HG02642 (cell line): ENCODE data around the gene HNF1B.
"Not testable (repeated sequence)": the region's sequence is repeated elsewhere in the genome, so short reads cannot be mapped to it uniquely, and the experiment has no call there.

Experiments used
- ATAC-seq: cut with Tn5 transposase; IDR thresholded peaks from one replicate; pipeline ENCODE4 v1.9.1; 2021; ENCODE audit warnings: mild to moderate bottlenecking; ENCODE audit not compliant: unreplicated experiment, poor library complexity

The HNF1B gene

DNA sequence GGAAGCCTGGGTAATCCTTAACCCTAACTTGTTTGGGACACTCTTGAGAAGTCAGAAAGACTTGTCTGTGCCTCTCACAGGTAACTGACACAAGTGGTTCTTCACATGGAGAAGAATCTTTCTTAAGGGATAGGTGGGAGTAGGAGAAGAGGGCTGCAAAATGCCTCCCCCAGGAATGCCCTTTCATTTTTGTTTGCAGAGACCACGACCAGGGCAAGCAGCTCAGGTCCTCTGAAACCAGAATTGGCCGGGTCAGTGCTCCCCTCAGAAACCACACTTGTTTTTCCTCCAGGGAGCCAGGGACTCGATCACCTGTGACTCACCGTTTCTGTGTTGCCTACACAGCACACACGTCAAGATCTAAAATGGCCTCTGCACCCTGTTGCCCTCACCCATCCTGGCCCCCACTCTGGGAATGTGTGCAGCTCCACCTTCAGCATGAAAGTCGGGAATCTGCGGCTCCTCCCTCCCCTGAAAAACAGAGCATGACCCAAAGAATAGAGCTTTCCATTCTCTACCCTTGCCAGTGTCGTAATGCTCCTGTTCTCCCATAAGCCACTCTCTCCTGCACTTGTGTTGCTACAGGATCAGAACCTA lies 36.1 kb downstream of the HNF1B start:
- ATAC-seq = no peak

- ATAC-seq = no peak
Measured at GRCh38 chr17:37708008-37708615, 36.7 kb downstream of the HNF1B start.

- no peak for ATAC-seq
Measured at GRCh38 chr17:37706446-37706845, 38.4 kb downstream of the HNF1B start.

GRCh38 chr17:37702598-37702997 lies 42.3 kb downstream of the HNF1B start:
- no peak for ATAC-seq

DNA sequence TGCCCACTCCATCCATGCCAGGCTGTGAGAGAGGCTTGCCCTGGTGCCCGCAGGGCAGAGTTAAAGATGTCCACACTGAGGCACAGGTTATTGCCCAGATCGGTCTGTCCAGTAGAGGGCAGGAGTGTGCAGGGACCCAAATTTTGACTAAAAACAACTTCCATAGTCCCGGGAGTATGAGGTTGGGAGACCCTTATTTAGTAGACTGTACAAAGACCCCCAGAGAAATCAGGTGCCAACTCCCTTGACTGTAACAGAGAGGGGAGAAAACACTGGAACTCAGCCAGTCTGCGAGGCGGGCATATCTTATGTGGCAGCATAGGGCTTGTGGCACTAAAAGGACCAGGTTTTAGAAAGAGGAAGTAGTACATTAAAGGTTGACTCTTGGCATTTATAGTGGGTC lies 43.4 kb downstream of the HNF1B start:
- no peak for ATAC-seq

GRCh38 chr17:37700881-37701280 lies 44.0 kb downstream of the HNF1B start:
- ATAC-seq = no peak

- no peak for ATAC-seq
Measured at GRCh38 chr17:37699285-37699973, 45.4 kb downstream of the HNF1B start.

DNA sequence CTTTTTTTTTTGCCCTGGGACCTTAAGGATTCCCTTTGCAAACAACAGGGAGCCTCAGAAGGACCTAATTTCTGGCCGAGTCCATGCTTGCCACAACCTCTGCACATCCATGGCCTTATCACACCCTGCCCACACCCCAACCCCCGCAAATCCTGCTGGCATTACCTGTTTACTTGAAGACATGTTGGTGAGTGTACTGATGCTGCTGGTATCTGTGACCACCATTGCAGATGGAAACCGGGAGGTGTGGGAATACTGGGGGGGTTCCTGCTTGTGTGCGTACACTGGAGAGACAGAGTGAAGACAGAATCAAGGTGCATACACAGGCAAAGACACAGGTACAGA lies 46.0 kb downstream of the HNF1B start:
- no peak for ATAC-seq

DNA sequence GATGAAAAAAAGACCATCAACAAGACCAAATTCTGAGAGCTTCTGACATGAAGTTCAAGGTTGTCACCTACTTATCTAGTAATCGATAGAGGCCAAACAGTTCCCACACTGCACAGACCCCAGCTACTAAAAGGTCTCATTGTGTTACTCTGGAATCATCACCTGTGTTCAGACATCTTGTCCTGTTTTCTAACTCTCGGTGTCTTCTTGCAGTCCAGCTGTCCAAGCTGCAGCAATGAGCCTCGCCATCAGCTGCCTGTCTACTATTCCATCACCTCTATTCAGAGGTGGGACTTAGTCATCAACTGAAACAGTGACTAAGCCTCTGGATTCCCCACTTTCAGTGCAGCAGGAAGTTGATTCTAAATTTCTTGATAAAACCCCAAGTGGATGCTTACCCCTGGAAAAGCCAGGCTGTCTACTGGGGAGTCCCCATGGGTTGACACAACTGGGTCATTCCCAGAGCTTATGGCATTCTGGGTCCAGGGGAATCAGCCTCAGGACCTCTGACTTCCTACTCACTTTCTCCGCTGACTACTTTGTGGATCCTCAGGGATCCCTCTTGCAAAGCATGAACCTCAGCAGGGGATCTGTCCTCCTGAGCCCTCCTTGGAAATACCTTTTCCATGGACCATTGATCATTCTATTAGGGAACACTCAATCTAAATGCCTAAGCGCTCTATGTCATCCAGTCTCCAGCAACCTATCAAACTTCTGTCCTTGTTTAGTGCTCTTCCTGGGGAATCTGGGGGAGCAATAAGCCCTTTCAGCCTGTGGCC lies 46.5 kb downstream of the HNF1B start:
- no peak for ATAC-seq

DNA sequence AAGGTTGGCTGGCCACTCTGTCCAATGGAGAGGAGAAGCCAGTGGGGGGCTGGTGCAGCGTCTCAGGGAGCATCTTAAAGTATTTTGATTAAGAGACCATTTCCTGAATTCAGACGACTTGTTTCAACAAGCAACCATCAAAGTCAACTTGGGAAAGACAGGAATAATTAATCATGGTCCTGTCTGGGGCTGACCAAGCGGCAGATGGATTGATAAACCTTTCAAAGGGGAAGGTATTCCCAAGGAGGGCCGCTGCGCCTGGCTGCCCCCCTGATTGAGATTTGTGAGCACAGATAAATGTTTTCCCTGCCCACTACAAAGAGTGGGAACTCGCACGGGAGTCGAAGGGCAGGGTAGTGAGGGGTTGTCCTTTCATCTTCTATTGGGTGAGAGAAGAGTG lies 47.5 kb downstream of the HNF1B start:
- no peak for ATAC-seq

DNA sequence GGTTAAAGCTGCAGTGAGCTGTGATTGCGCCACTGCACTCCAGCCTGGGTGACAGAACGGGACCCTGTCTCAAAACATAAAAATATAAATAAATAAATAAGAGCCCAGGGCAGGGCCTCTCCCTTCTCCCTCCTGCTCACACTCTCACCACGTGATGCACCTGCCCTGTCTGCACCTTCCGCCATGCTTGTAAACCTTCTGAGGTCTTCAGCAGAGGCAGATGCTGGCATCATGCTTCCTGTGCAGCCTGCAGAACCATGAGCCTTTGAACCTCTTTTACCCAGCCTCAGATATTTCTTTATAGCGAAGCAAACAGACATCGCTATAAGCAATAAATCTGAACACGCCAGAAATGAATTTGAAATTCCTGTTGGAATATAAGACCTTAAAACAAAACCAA lies 48.5 kb downstream of the HNF1B start:
- ATAC-seq = no peak

DNA sequence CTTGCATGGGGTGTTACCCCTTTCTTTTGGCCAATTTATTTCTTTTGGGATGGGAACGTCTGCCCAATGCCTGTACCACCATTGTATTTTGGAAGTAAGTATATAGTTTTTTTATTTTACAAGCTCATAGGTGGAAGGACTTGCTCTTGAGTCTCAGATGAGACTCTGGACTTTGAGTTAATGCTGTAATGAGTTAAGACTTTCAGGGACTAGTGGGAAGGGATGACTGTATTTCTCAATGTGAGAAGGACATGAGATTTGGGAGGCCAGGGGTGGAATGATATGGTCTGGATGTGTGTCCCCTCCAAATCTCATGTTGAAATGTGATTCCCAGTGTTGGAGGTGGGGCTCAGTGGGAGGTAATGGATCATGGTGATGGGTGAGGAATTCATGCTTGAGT lies 49.1 kb downstream of the HNF1B start:
- ATAC-seq = no peak

- no peak for ATAC-seq
Measured at GRCh38 chr17:37694734-37695133, 50.1 kb downstream of the HNF1B start.

DNA sequence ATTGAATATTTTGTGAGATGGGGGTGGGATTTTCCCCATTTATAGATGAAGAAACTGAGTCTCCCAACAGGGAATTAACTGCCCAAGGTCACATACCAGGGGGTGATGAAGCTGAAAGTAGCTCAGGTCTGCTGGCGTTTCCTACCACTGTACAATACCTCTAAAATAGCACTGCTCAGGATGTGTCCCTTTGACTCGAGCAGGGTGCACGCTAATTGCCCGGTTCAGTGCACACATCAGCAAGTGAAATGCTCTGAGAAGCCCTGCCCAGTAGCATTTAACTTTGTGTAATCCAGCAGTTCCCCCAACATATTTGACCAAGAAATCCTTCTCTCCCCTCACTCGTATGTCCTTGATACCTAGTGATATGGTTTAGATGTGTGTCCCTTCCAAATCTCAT lies 51.5 kb downstream of the HNF1B start:
- ATAC-seq = no peak

DNA sequence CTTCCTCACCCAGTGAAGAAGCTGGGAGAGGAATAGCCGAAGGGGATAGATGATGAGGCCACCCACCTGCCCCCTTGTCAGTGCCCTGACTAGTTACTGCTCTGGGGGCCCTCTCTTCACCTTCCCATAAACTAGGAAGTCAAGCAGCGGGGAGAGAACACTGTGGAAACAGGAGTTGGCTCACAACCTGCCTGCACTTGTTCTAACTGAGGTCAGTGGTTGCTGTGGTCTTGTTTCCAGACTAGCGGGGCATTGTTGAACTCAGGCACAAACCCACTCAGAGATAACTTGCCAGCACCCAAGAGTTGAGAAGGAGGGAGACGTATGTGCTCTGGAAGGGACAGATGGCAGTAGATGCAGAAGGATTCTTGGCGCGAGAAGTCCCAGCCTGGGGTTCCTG lies 53.1 kb downstream of the HNF1B start:
- ATAC-seq = no peak

DNA sequence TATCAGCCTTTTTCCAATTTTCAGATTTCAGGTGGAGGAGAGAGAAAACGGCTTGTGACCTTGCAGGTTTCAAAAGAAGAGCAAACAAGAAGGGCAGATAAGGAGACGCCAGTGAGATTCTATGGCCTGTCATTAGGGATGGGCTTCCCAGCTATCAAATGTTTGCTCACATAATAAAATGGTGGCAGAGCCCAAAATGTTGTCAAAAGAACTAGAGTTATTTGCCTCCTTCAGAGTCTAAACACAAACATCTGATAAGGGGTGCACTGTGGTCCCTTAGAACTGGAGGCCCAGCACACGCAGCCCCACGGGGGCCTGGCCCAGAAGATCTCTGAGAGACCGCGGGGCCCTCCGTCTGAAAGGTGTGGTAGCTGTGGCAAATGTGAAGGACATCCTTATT lies 55.5 kb downstream of the HNF1B start:
- ATAC-seq = no peak

- ATAC-seq = no peak
Measured at GRCh38 chr17:37683454-37683984, 61.3 kb downstream of the HNF1B start.

- ATAC-seq = no peak
Measured at GRCh38 chr17:37682007-37682406, 62.9 kb downstream of the HNF1B start.

GRCh38 chr17:37679995-37680394 lies 64.9 kb downstream of the HNF1B start:
- not testable (repeated sequence) for ATAC-seq

GRCh38 chr17:37678036-37678435 lies 66.8 kb downstream of the HNF1B start:
- ATAC-seq = no peak

GRCh38 chr17:37677021-37677420 lies 67.8 kb downstream of the HNF1B start:
- ATAC-seq = no peak
